Neural cell (in vitro differentiated cells): ENCODE data around the gene ZNF490.

ENCODE experiments used
- SMC3 ChIP-seq: fragments of 450-650 bp; conservative IDR thresholded peaks from 2 replicates; pipeline ENCODE4 v1.6.1; 2014; ENCODE audit warnings: antibody characterized with exemption, mild to moderate bottlenecking, moderate library complexity; ENCODE audit not compliant: poor library complexity
- TF ChIP-seq, protein P1 (sequence below): fragments of 450-650 bp; IDR thresholded peaks from 2 replicates; pipeline ENCODE4 v1.5.1; 2014; ENCODE audit warnings: antibody characterized with exemption, mild to moderate bottlenecking, moderate library complexity; ENCODE audit not compliant: poor library complexity, severe bottlenecking

DNA sequence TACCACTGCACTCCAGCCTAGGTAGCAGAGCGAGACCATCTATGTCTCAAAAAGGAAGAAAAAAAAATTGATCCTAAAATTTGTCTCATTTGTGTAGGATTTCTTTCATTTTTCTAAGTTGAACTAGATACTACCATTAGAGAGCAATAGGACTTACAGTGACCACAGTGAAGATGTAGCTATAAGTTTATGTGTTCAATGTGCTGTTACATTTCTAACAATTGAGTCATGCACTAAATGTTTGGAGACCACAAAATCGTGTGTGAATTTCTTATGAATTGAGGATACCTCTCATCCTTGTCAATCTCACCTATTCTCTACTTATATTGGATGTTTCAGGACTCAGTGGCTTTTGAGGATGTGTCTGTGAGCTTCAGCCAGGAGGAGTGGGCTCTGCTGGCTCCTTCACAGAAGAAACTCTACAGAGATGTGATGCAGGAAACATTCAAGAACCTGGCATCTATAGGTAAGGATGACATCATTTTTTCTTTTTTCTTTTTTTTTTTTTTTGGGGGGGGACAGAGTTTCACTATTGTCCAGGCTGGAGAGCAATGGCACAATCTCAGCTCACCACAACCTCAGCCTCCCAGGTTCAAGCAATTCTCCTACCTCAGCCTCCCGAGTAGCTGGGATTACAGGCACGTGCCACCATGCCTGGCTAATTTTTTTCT lies 12.9 kb upstream of the ZNF490 start:
- TF ChIP-seq, protein P1, sequence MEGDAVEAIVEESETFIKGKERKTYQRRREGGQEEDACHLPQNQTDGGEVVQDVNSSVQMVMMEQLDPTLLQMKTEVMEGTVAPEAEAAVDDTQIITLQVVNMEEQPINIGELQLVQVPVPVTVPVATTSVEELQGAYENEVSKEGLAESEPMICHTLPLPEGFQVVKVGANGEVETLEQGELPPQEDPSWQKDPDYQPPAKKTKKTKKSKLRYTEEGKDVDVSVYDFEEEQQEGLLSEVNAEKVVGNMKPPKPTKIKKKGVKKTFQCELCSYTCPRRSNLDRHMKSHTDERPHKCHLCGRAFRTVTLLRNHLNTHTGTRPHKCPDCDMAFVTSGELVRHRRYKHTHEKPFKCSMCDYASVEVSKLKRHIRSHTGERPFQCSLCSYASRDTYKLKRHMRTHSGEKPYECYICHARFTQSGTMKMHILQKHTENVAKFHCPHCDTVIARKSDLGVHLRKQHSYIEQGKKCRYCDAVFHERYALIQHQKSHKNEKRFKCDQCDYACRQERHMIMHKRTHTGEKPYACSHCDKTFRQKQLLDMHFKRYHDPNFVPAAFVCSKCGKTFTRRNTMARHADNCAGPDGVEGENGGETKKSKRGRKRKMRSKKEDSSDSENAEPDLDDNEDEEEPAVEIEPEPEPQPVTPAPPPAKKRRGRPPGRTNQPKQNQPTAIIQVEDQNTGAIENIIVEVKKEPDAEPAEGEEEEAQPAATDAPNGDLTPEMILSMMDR = no peak
- no peak for TF ChIP-seq SMC3
